Measurements from ENCODE around the gene PDS5B.
"Not testable (repeated sequence)": the region's sequence is repeated elsewhere in the genome, so short reads cannot be mapped to it uniquely, and the experiment has no call there.

The PDS5B gene

GRCh38 chr13:32657309-32657708, 71.1 kb downstream of the PDS5B start:
- no peak for DNase-seq

- no peak for DNase-seq
Measured at GRCh38 chr13:32659736-32660135, 73.5 kb downstream of the PDS5B start.

GRCh38 chr13:32660227-32660626, 74.0 kb downstream of the PDS5B start:
- no peak for DNase-seq

GRCh38 chr13:32661685-32662084, 75.4 kb downstream of the PDS5B start:
- DNase-seq = no peak

- DNase-seq = no peak
Measured at GRCh38 chr13:32663660-32664059, 77.4 kb downstream of the PDS5B start.

GRCh38 chr13:32666990-32667571, 80.8 kb downstream of the PDS5B start:
- no peak for DNase-seq

GRCh38 chr13:32669030-32669646, 82.9 kb downstream of the PDS5B start:
- DNase-seq = peak; percentile 43

- no peak for DNase-seq
Measured at GRCh38 chr13:32674503-32674902, 88.3 kb downstream of the PDS5B start.

- no peak for DNase-seq
Measured at GRCh38 chr13:32676242-32676641, 90.0 kb downstream of the PDS5B start.

- DNase-seq = no peak
Measured at GRCh38 chr13:32682130-32682529, 95.9 kb downstream of the PDS5B start.

- DNase-seq = no peak
Measured at GRCh38 chr13:32682740-32683139, 96.5 kb downstream of the PDS5B start.

- DNase-seq = no peak
Measured at GRCh38 chr13:32687275-32687674, 101.0 kb downstream of the PDS5B start.

- no peak for DNase-seq
Measured at GRCh38 chr13:32695602-32696250, 109.5 kb downstream of the PDS5B start.

- no peak for DNase-seq
Measured at GRCh38 chr13:32707471-32707870, 121.2 kb downstream of the PDS5B start.

GRCh38 chr13:32713397-32713796, 127.1 kb downstream of the PDS5B start:
- no peak for DNase-seq

GRCh38 chr13:32716201-32716600, 129.9 kb downstream of the PDS5B start:
- DNase-seq = not testable (repeated sequence)

GRCh38 chr13:32720026-32720425, 133.8 kb downstream of the PDS5B start:
- no peak for DNase-seq

GRCh38 chr13:32721131-32722034, 135.1 kb downstream of the PDS5B start:
- DNase-seq = not testable (repeated sequence)

- DNase-seq = no peak
Measured at GRCh38 chr13:32722340-32722739, 136.1 kb downstream of the PDS5B start.

GRCh38 chr13:32723987-32724386, 137.7 kb downstream of the PDS5B start:
- DNase-seq = no peak

GRCh38 chr13:32726374-32727037, 140.3 kb downstream of the PDS5B start:
- DNase-seq = no peak

GRCh38 chr13:32728327-32728726, 142.1 kb downstream of the PDS5B start:
- DNase-seq = no peak

GRCh38 chr13:32729097-32729496, 142.8 kb downstream of the PDS5B start:
- DNase-seq = not testable (repeated sequence)

Measured in activated CD4-positive, alpha-beta T cell treated with anti-CD3 and anti-CD28 coated beads, Interleukin-2, amount 50 U/mL, for 16 hours (primary cell).